GM12873 (cell line): Measurements from ENCODE around the gene MBOAT1.

ENCODE experiments used
- TF ChIP-seq, protein P1 (sequence below): IDR thresholded peaks from 2 replicates; pipeline ENCODE4 v1.5.1; 2012; ENCODE audit warnings: low read depth, mild to moderate bottlenecking, moderate library complexity, low read length, control low read depth; ENCODE audit not compliant: insufficient read depth; ENCODE audit errors: missing control alignments

MBOAT1 gene

DNA sequence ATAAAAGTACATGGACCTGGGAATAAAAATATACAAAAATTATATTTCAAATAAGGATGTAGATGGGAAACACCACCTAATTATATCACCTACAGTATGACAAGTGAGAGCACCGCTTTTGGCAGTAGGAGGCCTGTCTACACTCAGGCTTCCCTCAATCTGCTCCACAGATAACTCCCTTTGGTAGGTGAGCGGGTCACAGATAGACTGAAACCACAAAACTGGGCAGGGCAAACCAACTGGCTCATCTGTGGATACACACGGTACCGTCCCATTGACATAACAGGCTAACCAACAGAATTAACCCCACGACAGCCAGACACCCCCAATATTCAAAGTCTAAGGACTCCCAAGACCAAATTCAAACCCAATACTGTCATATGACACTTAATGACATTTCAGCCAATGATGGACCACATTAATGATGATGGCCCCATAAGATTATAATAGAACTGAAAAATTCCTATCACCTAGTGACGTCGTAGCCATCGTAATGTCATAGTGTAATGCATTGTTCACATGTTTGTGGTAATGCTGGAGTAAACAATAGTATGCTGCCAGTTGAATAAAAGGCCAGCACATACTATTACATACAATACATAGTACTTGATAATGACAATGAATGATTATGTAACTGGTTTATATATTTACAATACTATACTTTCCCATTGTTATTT lies 109.7 kb downstream of the MBOAT1 start:
- TF ChIP-seq, protein P1, sequence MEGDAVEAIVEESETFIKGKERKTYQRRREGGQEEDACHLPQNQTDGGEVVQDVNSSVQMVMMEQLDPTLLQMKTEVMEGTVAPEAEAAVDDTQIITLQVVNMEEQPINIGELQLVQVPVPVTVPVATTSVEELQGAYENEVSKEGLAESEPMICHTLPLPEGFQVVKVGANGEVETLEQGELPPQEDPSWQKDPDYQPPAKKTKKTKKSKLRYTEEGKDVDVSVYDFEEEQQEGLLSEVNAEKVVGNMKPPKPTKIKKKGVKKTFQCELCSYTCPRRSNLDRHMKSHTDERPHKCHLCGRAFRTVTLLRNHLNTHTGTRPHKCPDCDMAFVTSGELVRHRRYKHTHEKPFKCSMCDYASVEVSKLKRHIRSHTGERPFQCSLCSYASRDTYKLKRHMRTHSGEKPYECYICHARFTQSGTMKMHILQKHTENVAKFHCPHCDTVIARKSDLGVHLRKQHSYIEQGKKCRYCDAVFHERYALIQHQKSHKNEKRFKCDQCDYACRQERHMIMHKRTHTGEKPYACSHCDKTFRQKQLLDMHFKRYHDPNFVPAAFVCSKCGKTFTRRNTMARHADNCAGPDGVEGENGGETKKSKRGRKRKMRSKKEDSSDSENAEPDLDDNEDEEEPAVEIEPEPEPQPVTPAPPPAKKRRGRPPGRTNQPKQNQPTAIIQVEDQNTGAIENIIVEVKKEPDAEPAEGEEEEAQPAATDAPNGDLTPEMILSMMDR = no peak

DNA sequence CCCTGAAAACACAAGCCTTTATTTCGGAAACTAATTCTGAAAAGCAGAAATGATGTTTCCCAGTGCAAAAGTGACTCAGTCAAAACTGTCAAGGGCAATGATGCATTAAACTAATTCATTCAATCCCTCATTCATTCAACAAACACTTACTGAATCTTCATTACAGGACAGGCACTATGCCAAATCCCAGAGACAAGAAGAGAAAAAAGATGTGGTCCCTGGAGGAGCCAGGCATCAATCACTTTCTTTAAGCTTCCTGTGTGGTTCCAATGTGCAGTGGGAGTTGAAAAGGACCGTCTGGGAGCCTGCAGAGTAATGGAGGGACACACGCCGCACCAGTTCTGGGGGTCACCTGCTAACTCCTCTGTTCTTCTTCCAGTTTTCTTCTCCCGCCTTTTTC lies 113.1 kb downstream of the MBOAT1 start:
- TF ChIP-seq, protein P1 = no peak

DNA sequence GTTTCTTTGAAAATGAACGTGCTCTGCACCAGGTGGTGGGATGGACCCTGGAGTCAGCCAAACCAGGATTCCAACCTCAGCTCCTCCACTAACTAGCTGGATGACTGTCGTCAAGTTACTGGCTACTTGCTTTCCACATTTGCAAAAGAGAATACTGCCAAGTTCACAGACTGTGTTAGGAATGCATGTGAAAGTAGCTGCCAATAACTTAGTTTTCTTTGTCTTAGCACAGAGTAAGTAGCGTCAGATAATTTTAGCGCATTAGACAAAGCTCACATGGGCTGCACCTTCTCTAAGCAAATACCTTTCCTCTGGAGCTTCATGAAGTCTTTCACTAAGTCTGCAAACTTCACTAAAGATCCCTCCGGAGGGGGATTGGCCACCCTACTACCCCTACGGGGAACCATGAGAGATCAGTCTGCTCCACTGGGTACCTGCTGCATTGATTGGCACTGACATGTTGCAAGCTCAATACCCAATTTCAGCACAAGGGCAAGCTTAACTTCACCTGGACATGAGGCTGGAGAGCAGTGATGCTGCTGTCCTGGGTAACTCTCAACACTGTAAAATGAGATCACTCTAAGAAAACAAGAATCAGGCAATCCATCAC lies 113.9 kb downstream of the MBOAT1 start:
- TF ChIP-seq, protein P1 = no peak

- TF ChIP-seq, protein P1 = no peak
Observed at GRCh38 chr6:20096536-20096935, 115.7 kb downstream of the MBOAT1 start.

GRCh38 chr6:20095436-20095835 lies 116.8 kb downstream of the MBOAT1 start:
- TF ChIP-seq, protein P1 = no peak

- TF ChIP-seq, protein P1 = peak; percentile 66
Observed at GRCh38 chr6:20092071-20092566, 120.2 kb downstream of the MBOAT1 start.

DNA sequence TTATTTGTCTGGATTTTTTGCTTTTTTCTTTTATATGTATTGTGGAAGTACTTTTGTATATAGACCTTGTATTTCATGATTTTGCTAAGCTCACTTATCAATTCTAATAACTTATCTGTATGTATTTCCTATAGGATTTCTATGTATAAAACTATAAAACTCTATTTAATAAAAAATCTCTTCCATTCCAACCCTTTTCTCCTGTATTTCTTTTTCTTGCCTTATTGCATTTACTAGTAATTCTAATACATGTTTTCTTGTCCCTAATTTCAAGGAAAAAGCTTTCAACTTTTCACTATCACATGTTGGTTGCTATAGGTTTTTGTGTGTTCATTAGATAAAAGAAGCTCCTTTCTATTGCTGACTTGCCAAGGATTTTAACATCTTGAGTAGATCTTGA lies 125.3 kb downstream of the MBOAT1 start:
- TF ChIP-seq, protein P1 = no peak
